Measurements from ENCODE around the gene STRN4.
"Not testable (repeated sequence)": the region's sequence is repeated elsewhere in the genome, so short reads cannot be mapped to it uniquely, and the experiment has no call there.

STRN4 gene

DNA sequence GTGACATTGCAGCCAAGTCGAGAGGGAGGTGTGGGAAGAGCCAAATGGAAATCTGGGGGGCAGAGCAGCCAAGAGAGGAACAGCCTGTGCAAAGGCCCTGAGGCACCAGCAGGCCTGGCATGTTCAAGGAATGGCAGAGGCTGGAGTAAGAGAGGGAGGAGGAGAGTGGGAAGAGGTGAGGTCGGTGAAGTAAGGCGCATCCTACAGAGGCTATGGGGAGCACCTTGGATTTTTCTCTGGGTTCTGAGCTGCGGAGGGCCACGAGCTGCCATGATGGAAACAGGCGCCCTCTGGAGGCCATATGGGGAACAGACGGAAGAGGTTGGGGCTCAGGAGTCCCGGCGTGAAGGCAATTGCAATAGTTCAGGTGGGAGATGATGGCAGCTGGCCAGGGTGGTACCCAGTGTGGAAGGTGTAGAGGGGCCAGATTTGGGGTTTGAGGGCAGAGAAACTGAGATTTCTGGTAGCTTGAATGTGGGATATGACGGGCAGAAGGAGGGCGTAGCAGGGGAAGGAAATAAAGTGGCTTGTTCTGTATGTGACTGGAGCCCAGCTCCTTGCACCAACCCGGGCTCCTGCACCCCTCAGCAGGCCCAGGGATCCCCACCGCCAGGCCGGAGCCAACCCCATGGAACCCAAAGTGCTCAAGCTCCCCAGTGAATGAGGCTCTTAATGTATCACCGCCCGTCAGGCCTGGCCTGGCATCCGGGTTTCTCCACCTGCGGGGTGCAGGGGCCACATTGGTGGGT lies 20.5 kb upstream of the STRN4 start:
- no peak overlapping the region for H3K4me3 ChIP-seq (ENCODE audit: low read depth, low read length)
- TF ChIP-seq, protein P1, sequence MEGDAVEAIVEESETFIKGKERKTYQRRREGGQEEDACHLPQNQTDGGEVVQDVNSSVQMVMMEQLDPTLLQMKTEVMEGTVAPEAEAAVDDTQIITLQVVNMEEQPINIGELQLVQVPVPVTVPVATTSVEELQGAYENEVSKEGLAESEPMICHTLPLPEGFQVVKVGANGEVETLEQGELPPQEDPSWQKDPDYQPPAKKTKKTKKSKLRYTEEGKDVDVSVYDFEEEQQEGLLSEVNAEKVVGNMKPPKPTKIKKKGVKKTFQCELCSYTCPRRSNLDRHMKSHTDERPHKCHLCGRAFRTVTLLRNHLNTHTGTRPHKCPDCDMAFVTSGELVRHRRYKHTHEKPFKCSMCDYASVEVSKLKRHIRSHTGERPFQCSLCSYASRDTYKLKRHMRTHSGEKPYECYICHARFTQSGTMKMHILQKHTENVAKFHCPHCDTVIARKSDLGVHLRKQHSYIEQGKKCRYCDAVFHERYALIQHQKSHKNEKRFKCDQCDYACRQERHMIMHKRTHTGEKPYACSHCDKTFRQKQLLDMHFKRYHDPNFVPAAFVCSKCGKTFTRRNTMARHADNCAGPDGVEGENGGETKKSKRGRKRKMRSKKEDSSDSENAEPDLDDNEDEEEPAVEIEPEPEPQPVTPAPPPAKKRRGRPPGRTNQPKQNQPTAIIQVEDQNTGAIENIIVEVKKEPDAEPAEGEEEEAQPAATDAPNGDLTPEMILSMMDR (IDR thresholded peaks at IDR 0.05; ENCODE audit: borderline replicate concordance, insufficient read depth, low read depth, low read length): peak; percentile 89

DNA sequence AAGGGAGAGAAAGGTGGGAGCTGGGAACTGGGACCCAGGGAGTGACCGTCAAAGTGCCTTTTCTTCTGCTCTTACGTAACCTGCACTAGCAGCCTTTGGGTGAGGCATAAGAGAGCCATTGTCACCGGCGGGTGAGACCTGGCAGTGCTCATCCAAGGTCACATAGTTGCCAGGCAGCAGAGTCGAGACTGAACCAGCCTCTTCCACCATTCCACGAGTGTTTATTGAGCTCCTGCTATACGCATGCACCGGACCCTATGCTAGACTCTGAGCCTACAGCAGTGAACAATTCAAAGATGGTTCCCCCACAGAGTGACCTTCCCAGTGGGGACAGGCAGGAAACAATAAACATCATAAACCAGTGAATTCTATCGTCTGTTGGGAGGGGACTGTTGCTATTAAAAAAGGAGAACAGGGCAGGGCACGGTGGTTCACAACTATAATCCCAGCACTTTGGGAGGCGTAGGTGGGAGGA lies 18.6 kb upstream of the STRN4 start:
- H3K4me3 ChIP-seq (ENCODE audit: low read depth, low read length): no peak overlapping the region
- TF ChIP-seq, protein P1 (IDR thresholded peaks at IDR 0.05; ENCODE audit: borderline replicate concordance, insufficient read depth, low read depth, low read length): no peak

DNA sequence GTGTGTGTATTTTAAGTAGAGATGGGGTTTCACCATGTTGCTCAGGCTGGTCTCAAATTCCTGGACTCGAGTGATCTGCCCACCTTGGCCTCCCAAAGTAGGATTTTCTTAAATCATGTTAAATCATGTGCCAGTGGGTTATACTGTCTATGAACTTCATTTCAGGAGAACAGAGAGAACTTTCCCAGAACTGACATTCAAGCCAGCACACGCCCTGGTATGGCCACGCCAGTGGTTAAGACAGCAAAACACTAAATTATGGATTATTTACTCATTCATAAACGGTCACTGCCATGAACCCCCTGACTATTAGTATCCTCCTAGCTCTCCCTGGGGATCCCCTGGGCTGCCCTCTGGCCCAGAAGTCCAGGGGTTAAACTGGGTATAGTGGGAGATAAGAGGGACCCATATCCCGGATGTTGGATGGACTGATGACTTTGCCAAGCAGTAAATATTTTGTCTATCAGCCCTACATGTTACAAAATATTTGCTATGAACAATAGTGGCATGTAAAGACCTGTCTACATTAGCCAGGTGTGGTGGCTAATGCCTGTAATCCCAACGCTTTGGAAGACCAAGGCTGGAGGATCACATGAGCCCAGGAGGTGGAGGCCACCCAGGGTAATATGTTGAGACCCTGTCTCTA lies 16.1 kb upstream of the STRN4 start:
- TF ChIP-seq, protein P1 (IDR thresholded peaks at IDR 0.05; ENCODE audit: borderline replicate concordance, insufficient read depth, low read depth, low read length): no peak
- H3K4me3 ChIP-seq (ENCODE audit: low read depth, low read length): no peak overlapping the region

DNA sequence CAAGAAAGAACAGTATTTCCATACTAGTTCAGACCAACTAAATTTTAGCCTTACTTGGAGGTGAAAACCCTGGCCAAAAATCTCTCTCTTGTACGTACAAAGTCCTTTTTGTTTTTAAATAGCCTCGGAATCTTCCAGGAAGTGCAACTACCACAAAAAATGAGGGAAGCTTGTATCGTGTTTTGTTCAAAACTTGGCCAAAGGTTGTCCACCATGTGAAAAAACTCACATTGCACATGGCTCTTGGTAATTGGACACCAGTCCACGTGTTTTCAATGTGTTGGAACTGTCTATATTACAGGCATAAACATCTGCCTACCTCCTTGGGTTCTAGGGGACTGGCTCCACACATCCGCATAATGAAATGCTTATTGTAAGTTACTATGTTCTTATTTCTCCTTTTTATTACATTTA lies 15.2 kb upstream of the STRN4 start:
- H3K4me3 ChIP-seq (ENCODE audit: low read depth, low read length): no peak overlapping the region

DNA sequence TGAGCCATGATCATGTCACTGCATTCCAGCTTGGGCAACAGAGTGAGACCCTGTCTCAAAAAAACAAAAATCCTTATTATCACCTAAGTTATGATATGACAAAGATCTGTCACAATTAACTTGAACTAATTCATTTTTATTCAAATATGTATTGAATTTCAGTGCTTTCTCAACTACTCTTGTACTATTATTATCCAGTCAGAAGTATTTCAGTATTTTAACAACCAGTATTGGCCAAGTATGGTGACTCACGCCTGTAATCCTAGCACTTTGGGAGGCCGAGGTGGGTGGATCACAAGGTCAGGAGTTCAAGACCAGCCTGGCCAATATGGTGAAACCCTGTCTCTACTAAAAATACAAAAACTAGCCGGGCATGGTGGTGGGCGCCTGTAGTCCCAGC lies 14.6 kb upstream of the STRN4 start:
- H3K4me3 ChIP-seq (ENCODE audit: low read depth, low read length): not testable (repeated sequence)

More for the DNA sequence above, 15.2 kb upstream of the STRN4 start:
- TF ChIP-seq, protein P1 (IDR thresholded peaks at IDR 0.05; ENCODE audit: borderline replicate concordance, insufficient read depth, low read depth, low read length): no peak

DNA sequence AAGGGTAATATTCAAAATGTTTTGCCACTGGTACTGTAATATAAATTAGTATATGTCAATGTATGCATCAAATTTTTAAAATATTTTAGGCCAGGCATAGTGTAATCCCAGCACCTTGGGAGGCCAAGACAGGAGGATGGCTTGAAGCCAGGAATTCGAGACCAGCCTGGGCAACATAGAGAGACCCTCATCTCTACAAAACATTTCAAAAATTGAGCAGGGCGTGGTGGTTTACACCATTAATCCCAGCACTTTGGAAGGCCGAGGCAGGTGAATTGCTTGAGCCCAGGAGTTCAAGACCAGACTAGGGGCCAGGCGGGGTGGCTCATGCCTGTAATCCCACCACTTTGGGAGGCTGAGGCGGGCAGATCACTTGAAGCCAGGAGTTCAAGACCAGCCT lies 14.1 kb upstream of the STRN4 start:
- no peak overlapping the region for H3K4me3 ChIP-seq (ENCODE audit: low read depth, low read length)
- TF ChIP-seq, protein P1 (IDR thresholded peaks at IDR 0.05; ENCODE audit: borderline replicate concordance, insufficient read depth, low read depth, low read length): no peak

DNA sequence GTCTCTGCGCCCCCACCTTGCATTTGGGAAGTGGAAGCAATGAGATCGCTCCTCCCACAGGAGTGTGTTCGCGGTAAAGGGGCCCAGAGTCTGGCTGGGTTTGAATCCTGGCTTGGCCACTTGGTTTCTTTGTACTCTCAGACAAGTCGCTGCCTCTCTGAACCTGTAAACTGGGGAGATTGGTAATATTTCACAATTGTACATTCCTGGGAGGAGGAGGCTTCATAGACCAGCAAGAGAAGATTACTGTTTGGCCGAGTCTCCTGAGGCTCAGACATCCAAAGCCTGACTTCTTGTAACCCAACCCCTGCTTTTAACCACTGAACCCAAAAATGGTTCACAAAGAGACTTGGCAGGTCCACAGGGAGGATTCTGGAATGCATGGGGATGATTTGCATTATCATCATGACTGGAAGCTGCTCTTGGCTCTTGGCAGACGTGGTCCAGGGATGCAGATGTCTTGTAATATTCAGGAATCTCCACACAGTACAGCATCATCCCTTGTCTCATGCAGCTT lies 13.6 kb upstream of the STRN4 start:
- TF ChIP-seq, protein P1 (IDR thresholded peaks at IDR 0.05; ENCODE audit: borderline replicate concordance, insufficient read depth, low read depth, low read length): no peak

More for the DNA sequence above, 13.6 kb upstream of the STRN4 start:
- H3K4me3 ChIP-seq (ENCODE audit: low read depth, low read length): no peak overlapping the region
